Measurements from ENCODE around the gene DNAH17.

DNA sequence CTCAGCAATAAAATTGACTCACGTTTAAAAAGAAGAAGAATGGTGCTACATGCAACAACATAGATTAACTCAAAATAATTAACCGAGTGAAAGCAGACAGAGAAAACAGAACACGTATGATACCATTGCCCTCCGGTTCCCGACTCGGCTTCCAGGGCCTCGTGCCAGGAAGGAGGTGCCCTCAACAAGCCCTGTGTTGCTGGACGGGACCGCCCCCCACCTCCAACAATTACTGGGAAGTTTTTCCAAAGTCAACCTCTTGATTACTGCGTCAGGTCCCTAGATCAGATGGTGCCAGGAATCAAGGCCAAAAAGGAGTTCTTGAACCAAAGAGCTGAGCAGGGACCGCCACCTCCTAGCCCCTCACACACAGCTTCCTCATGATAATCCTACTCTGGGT, 20.4 kb downstream of the DNAH17 start:
- TF ChIP-seq, protein P1, sequence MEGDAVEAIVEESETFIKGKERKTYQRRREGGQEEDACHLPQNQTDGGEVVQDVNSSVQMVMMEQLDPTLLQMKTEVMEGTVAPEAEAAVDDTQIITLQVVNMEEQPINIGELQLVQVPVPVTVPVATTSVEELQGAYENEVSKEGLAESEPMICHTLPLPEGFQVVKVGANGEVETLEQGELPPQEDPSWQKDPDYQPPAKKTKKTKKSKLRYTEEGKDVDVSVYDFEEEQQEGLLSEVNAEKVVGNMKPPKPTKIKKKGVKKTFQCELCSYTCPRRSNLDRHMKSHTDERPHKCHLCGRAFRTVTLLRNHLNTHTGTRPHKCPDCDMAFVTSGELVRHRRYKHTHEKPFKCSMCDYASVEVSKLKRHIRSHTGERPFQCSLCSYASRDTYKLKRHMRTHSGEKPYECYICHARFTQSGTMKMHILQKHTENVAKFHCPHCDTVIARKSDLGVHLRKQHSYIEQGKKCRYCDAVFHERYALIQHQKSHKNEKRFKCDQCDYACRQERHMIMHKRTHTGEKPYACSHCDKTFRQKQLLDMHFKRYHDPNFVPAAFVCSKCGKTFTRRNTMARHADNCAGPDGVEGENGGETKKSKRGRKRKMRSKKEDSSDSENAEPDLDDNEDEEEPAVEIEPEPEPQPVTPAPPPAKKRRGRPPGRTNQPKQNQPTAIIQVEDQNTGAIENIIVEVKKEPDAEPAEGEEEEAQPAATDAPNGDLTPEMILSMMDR (IDR thresholded peaks at IDR 0.05): no peak
- TF ChIP-seq ZFX (IDR thresholded peaks at IDR 0.05; ENCODE audit: borderline replicate concordance): no peak

Data from 22Rv1 (cell line).